WTC11 (cell line): Measurements from ENCODE around the gene THOP1. TPM values are rescaled to one million over a fixed set of nuclear protein-coding genes. Genes with fewer than 3 reads are reported as not detected.

Experiments used
- ATAC-seq: fragments of 200-7000 bp; cut with Tn5 transposase; 2 replicates; pipeline ENCODE4 v1.10.0; 2021; ENCODE audit warnings: mild to moderate bottlenecking, moderate library complexity
- CTCF ChIA-PET: fragments of 300-600 bp; sonication (Branson Sonifier 250); formaldehyde crosslinking; loops from one replicate; lab custom pipeline; 2021; ENCODE audit warnings: antibody characterized with exemption; lab: Charles Lee
- POLR2A ChIA-PET: fragments of 350-600 bp; sonication (Branson Sonifier 250); formaldehyde crosslinking; loops from one replicate; lab custom pipeline; 2021; ENCODE audit warnings: antibody characterized with exemption; lab: Charles Lee
- DNase-seq: peaks from one replicate; pipeline ENCODE4 v3.0.0; 2021; ENCODE audit warnings: low spot score
- H3K27ac Mint-ChIP-seq: 2 replicates; pipeline ENCODE4 v1.8.0; 2021; ENCODE audit warnings: mixed read lengths
- H3K27me3 Mint-ChIP-seq: 2 replicates; pipeline ENCODE4 v1.8.0; 2021; ENCODE audit warnings: low read depth, mild to moderate bottlenecking, moderate library complexity, mixed read lengths
- H3K36me3 Mint-ChIP-seq: 2 replicates; pipeline ENCODE4 v1.8.0; 2021; ENCODE audit warnings: mixed read lengths
- H3K4me1 Mint-ChIP-seq: 2 replicates; pipeline ENCODE4 v1.8.0; 2022; ENCODE audit warnings: mixed read lengths
- H3K4me3 Mint-ChIP-seq: 2 replicates; pipeline ENCODE4 v1.8.0; 2021; ENCODE audit warnings: mild to moderate bottlenecking, moderate library complexity, mixed read lengths
- H3K9me3 Mint-ChIP-seq: 2 replicates; pipeline ENCODE4 v1.8.0; 2021; ENCODE audit warnings: mixed read lengths
- ATF6 ChIP-seq: sonication (generic); formaldehyde crosslinking; IDR thresholded peaks from 2 replicates; pipeline ENCODE4 v1.8.1; 2023; ENCODE audit warnings: mild to moderate bottlenecking, missing genetic modification reagents
- CREM ChIP-seq: sonication (generic); formaldehyde crosslinking; IDR thresholded peaks from 2 replicates; pipeline ENCODE4 v1.8.1; 2022; ENCODE audit warnings: mild to moderate bottlenecking, missing genetic modification reagents, moderate library complexity
- E2F5 ChIP-seq: sonication (generic); formaldehyde crosslinking; IDR thresholded peaks from 2 replicates; pipeline ENCODE4 v1.8.1; 2022; ENCODE audit warnings: mild to moderate bottlenecking, moderate library complexity, missing genetic modification reagents
- ELF4 ChIP-seq: sonication (generic); formaldehyde crosslinking; IDR thresholded peaks from 2 replicates; pipeline ENCODE4 v1.8.1; 2022; ENCODE audit warnings: low read depth, mild to moderate bottlenecking, moderate library complexity, missing genetic modification reagents
- ESRRA ChIP-seq: sonication (generic); formaldehyde crosslinking; IDR thresholded peaks from 2 replicates; pipeline ENCODE4 v1.8.1; 2022; ENCODE audit warnings: mild to moderate bottlenecking, missing genetic modification reagents, borderline replicate concordance
- FOXJ3 ChIP-seq: sonication (generic); formaldehyde crosslinking; IDR thresholded peaks from 2 replicates; pipeline ENCODE4 v1.9.0; 2021; ENCODE audit warnings: missing genetic modification reagents, mild to moderate bottlenecking, borderline replicate concordance
- GRHL2 ChIP-seq: fragments of 250-450 bp; sonication (Bioruptor Pico); IDR thresholded peaks from 2 replicates; pipeline ENCODE4 v1.8.0; 2022; ENCODE audit warnings: mild to moderate bottlenecking, moderate library complexity; ENCODE audit not compliant: insufficient replicate concordance, severe bottlenecking
- HMGXB4 ChIP-seq: sonication (generic); formaldehyde crosslinking; IDR thresholded peaks from 2 replicates; pipeline ENCODE4 v1.8.1; 2023; ENCODE audit warnings: mild to moderate bottlenecking, moderate library complexity, missing genetic modification reagents
- IRF2 ChIP-seq: sonication (generic); formaldehyde crosslinking; IDR thresholded peaks from 2 replicates; pipeline ENCODE4 v1.8.0; 2022; ENCODE audit warnings: low read depth, missing genetic modification reagents, borderline replicate concordance
- NFE2L1 ChIP-seq: sonication (generic); formaldehyde crosslinking; IDR thresholded peaks from 2 replicates; pipeline ENCODE4 v1.8.1; 2023; ENCODE audit warnings: missing genetic modification reagents
- NR1H2 ChIP-seq: sonication (generic); formaldehyde crosslinking; IDR thresholded peaks from 2 replicates; pipeline ENCODE4 v1.9.0; 2021; ENCODE audit warnings: mild to moderate bottlenecking, moderate library complexity, missing genetic modification reagents
- OVOL2 ChIP-seq: fragments of 250-450 bp; sonication (Bioruptor Pico); IDR thresholded peaks from 2 replicates; pipeline ENCODE4 v1.9.0; 2021; ENCODE audit warnings: mild to moderate bottlenecking, borderline replicate concordance
- PRRX2 ChIP-seq: fragments of 250-450 bp; sonication (Bioruptor Pico); IDR thresholded peaks from 2 replicates; pipeline ENCODE4 v1.8.0; 2021; ENCODE audit warnings: mild to moderate bottlenecking
- SMAD4 ChIP-seq: sonication (generic); formaldehyde crosslinking; IDR thresholded peaks from 2 replicates; pipeline ENCODE4 v1.8.0; 2022; ENCODE audit warnings: mild to moderate bottlenecking, missing genetic modification reagents
- SP1 ChIP-seq: sonication (generic); formaldehyde crosslinking; conservative IDR thresholded peaks from 2 replicates; pipeline ENCODE4 v1.8.1; 2022; ENCODE audit warnings: missing genetic modification reagents
- TEAD4 ChIP-seq: sonication (generic); formaldehyde crosslinking; IDR thresholded peaks from 2 replicates; pipeline ENCODE4 v1.8.0; 2022; ENCODE audit warnings: mild to moderate bottlenecking, missing genetic modification reagents
- ZNF121 ChIP-seq: sonication (generic); formaldehyde crosslinking; IDR thresholded peaks from 2 replicates; pipeline ENCODE4 v1.8.0; 2023; ENCODE audit warnings: missing genetic modification reagents
- ZNF138 ChIP-seq: sonication (generic); formaldehyde crosslinking; conservative IDR thresholded peaks from 2 replicates; pipeline ENCODE4 v1.8.1; 2022; ENCODE audit warnings: mild to moderate bottlenecking, moderate library complexity, missing genetic modification reagents
- total RNA-seq: library from RNA; stranded (reverse); gene quantifications from 3 replicates; pipeline ENCODE4 v1.2.3, GENCODE V29; 2021
- TF ChIP-seq, protein P1 (sequence below): fragments of 250-450 bp; sonication (Bioruptor Pico); IDR thresholded peaks from 2 replicates; pipeline ENCODE4 v1.9.0; 2021; ENCODE audit warnings: mild to moderate bottlenecking
- TF ChIP-seq, protein P2 (sequence below): sonication (generic); formaldehyde crosslinking; IDR thresholded peaks from 2 replicates; pipeline ENCODE4 v1.8.1; 2023; ENCODE audit warnings: mild to moderate bottlenecking, missing genetic modification reagents

THOP1 gene
- total RNA-seq, 1 experiment from 2014 or later = 181 TPM

DNA sequence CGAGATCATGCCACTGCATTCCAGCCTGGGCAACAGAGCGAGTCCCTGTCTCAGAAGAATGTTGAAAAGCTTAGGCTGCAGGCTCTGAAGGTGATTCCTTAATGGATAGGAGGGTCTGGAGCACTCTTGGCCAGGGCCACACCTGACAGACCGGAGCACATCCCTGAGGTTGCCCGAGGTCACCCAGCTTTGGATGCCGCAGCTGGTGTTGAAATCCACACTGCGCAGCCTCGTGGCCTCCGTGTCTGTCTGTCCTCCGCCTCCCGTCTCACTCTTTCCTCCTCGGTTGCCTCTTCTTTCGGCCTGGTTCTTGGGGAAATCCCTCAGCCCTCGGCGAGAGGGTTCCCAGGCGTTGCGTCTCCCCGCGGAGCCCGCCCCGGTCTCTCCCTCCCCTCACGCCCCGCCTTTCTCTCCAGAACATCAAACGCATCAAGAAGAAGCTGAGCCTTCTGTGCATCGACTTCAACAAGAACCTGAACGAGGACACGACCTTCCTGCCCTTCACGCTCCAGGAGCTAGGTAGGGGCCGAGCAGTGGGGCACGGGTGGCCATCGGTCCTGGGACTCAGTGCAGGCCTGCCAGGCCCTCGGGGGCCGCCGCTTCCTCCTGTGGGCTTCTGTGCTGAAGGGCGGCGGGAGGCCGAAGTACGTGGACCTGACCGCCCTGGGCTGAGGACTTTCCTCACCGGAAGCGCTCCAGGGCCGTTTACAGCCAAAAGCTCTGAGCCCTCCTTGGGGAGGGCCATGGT lies 14.1 kb downstream of the THOP1 start:
- no peak for ATAC-seq
- peaks cover 41% of the 10 kb centered on the region for H3K36me3 Mint-ChIP-seq
- no peak for DNase-seq
- TF ChIP-seq TEAD4 (CRISPR knock-in tag) (no peak), SP1 (CRISPR knock-in tag) (no peak), GRHL2 (CRISPR knock-in tag) (no peak), ZNF121 (CRISPR knock-in tag) (no peak), ELF4 (CRISPR knock-in tag) (no peak), ATF6 (CRISPR knock-in tag) (no peak), OVOL2 (no peak), NR1H2 (CRISPR knock-in tag) (no peak), SMAD4 (no peak), HMGXB4 (CRISPR knock-in tag) (no peak)
- TF ChIP-seq, protein P1, sequence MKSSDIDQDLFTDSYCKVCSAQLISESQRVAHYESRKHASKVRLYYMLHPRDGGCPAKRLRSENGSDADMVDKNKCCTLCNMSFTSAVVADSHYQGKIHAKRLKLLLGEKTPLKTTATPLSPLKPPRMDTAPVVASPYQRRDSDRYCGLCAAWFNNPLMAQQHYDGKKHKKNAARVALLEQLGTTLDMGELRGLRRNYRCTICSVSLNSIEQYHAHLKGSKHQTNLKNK (CRISPR knock-in tag) = no peak
- TF ChIP-seq, all 79 proteins: peak for 0
- no peaks in the 10 kb centered on the region for H3K4me1 Mint-ChIP-seq
- no peaks in the 10 kb centered on the region for H3K27me3 Mint-ChIP-seq
- H3K9me3 Mint-ChIP-seq = no peaks in the 10 kb centered on the region
- POLR2A ChIA-PET = no interaction called here
- H3K4me3 Mint-ChIP-seq = no peak overlapping the region
- H3K27ac Mint-ChIP-seq = no peak overlapping the region
- CTCF ChIA-PET = no interaction called here

DNA sequence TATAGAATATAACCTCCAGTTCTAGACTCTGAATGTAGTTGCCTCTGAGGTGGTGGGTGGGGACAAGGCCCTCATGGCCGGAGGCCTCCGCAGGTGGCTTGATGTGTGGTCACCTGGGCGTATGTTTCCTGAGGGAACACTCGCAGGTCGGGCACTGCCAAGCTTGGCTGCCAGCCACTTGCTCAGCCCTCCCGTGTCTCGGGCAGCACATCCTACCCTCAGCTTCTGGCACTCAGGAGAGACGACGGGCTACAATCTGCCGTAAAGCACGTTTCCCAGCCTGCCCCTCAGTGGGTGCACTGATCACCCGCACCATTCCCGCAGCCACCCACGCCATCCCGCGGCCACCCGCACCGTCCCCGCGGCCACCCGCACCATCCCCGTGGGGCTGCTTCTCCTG lies 15.2 kb downstream of the THOP1 start:
- Mint-ChIP-seq H3K9me3 (no peaks in the 10 kb centered on the region), H3K27me3 (no peaks in the 10 kb centered on the region)
- POLR2A ChIA-PET = no interaction called here
- TF ChIP-seq NFE2L1 (CRISPR knock-in tag) (no peak), ESRRA (CRISPR knock-in tag) (no peak), ZNF138 (CRISPR knock-in tag) (no peak), CREM (no peak), PRRX2 (CRISPR knock-in tag) (no peak), E2F5 (no peak), FOXJ3 (CRISPR knock-in tag) (no peak), IRF2 (CRISPR knock-in tag) (no peak)
- TF ChIP-seq, protein P2, sequence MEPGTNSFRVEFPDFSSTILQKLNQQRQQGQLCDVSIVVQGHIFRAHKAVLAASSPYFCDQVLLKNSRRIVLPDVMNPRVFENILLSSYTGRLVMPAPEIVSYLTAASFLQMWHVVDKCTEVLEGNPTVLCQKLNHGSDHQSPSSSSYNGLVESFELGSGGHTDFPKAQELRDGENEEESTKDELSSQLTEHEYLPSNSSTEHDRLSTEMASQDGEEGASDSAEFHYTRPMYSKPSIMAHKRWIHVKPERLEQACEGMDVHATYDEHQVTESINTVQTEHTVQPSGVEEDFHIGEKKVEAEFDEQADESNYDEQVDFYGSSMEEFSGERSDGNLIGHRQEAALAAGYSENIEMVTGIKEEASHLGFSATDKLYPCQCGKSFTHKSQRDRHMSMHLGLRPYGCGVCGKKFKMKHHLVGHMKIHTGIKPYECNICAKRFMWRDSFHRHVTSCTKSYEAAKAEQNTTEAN (CRISPR knock-in tag) = no peak
- TF ChIP-seq, all 79 proteins: peak for 0
- Mint-ChIP-seq H3K36me3 (peaks cover 39% of the 10 kb centered on the region), H3K4me1 (no peaks in the 10 kb centered on the region), H3K27ac (no peak overlapping the region), H3K4me3 (no peak overlapping the region)
- DNase-seq = no peak
- CTCF ChIA-PET = interaction anchor here (0.6 to 1.3 kb wide), 2 partner anchors 12 to 152 kb away, joined by 3 read pairs; no protein-coding TSS in a partner anchor
- ATAC-seq = no peak
